SW480 (cell line): Measurements from ENCODE around the gene TINCR.
"Not testable (repeated sequence)": the region's sequence is repeated elsewhere in the genome, so short reads cannot be mapped to it uniquely, and the experiment has no call there.

Experiments
- DNase-seq: peaks from one replicate; pipeline ENCODE4 v3.0.0-alpha.2; 2016; ENCODE audit warnings: low spot score

TINCR gene

DNA sequence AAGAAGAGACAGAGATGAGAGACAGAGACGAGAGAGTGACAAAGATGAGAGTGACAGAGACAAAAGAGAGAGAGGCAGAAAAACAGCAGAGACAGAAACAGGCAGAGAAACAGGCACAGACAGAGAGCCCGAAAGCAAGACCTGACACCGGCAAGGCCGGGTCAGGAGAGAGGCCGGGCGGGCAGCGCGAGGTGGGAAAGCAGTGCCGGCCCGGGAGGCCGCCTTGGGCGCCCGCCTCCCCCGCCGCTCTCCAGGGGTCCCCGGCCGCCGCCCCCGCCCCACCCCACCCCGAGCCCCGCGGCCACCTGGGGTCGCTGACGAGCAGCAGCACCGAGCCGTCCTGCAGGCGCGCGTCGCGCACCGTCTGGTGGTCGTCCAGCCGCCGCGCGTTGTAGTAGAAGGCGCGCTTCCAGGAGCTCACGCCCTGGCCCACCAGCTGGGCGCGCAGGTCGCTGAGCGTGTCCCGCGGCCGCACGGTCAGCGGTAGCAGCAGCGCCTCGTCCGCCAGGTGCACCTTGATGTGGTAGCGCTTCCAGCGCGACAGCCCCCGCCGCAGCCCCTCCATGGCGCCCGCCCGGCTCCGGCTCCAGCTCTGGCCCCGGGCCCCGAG lies at the start of gene TINCR:
Gene TINCR (minus strand): TSS at position 594 of the 610 bp plus-strand sequence.
- no peak for DNase-seq

DNA sequence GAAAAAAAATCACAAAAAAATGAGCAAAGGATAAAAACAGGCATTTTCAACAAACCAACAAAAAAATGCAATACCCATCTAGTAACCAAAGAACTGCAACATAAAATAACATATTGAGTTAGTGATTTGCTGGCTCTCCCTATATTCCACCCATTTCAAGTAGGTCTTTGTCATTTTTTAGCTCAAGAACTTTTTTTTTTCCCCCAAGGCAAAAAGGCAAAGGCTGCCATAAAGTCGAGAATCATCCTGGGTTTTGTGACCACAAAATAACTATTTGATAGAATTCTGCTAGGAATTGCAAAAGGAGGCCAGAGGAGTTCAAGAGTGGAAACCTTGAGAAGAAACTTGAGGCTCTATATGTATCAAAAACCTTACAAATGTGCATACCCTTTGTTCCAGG lies 49.3 kb upstream of the TINCR start:
- DNase-seq = no peak

DNA sequence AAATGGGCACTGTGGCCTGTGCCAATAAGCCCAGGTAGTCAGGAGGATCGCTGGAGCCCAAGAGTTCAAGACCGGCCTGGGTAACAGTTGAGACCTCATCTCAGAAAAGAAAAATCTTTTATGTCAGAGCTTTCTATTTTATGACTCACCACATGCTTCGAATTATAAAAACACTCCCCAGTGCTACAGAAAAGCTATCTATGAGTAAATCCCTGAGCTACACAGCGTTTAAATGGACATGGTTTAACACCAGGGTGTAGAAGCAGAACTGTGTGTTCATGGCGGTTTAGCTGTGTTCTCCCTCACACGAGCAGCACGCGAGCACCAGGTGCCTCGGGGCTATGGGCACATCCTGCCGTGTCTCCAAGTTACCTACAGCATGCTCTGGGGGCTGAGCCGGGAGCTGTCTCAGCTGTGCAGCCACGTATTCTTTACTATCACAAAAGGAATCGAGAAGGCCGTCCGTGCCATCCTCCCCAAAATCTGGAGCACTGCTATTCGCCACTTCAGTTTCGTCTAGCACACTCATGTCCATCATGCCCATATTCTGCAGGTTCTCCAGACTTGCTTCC lies 48.1 kb upstream of the TINCR start:
- no peak for DNase-seq

DNA sequence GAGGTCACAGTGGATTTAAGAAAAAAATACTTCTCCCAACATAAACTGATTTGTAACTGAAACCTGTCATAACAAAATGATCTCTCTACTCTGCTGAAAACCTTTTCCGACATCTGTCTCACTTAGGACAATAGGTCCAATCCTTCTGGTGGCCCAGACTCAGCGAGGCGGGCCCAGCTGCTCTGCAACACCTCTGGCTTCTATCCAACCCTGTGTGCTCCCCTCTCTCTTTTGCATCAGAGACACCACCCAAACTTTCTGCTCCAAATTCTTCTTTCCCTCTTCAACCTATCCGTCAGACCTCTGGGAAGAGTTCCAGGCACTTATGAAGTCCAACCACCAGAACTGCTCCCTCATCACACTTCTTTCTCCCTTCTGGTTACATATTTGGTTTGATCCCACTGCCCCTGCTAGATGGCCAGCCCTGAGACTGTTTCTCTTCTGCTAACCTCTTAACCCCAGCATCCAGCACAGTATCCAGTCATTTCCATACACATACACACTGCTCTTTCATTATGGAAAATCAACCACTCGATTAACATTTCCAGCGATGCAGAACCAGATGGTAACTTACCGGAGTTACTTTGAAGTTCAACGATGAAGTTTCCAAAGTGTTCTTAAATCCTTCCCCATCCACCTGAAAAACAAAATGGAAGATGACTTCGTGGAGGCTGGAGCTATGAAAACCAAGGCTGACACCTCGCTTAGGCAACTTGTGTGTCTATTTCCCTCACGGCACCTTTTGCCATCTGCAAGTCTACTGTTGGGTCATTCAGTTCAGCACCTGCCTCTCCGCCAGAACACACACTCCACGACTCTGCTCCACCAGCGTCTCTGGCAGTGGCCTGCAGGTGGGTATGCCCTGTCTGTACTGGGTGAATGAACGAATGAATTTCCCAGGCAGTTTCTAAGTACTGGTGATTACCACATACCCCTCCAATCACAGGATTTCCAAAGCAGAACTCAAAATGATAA lies 45.4 kb upstream of the TINCR start:
- no peak for DNase-seq

DNA sequence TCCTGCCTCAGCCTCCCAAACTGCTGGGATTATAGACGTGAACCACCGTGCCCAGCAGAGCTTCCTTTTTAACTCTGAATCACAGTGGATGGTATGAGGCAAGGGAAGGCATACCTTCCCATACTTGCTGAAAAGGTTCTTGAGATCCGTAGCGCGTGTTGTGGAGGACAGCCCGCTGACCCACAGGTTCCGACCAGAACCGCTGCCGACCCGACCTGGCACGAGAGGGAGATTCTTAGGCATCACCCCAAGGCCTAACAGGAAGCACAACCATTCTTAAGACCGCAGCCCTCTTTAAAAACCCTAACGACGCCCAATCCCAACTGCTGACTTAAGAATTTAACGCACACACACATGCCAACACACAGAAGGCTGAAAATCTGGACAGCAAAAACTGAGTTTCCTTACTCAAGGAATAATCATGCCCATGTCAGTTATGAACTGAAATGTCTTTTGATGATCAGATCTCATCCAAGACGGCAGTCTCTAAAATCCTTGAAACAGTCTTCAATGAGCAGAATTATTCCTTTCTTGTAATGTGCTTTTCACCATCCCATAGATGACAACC lies 42.2 kb upstream of the TINCR start:
- DNase-seq = no peak

DNA sequence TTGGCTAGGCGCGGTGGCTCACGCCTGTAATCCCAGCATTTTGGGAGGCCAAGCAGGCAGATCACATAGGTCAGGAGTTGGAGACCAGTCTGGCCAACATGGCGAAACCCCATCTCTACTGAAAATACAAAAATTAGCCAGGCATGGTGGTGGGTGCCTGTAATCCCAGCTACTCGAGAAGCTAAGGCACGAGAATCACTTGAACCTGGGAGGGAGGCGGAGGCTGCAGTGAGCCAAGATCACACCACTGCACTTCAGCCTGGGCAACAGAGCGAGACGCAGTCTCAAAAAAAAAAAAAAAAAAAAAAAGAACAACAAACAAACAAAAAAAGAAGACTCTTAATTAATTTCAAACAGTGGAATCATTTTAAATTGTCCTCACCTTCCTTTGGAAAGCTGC lies 41.0 kb upstream of the TINCR start:
- not testable (repeated sequence) for DNase-seq

DNA sequence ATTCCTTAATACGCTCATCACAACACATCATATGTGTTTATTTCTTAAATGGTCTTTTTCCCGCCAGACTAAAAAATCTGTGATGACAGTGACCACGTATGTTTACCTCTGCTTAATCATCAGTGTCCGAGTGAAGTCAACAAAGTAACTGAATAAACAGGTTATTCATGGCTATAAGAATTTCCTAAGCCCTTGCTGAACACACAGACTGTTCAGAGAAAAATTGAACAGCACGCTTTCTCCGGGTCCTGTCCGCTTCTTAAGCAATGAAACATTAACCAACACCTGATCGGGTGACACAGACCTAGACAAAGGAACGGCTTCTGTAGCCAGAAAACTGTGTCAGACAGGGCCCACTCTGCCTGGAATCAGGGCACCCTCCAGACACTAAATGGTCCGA lies 40.5 kb upstream of the TINCR start:
- no peak for DNase-seq

DNA sequence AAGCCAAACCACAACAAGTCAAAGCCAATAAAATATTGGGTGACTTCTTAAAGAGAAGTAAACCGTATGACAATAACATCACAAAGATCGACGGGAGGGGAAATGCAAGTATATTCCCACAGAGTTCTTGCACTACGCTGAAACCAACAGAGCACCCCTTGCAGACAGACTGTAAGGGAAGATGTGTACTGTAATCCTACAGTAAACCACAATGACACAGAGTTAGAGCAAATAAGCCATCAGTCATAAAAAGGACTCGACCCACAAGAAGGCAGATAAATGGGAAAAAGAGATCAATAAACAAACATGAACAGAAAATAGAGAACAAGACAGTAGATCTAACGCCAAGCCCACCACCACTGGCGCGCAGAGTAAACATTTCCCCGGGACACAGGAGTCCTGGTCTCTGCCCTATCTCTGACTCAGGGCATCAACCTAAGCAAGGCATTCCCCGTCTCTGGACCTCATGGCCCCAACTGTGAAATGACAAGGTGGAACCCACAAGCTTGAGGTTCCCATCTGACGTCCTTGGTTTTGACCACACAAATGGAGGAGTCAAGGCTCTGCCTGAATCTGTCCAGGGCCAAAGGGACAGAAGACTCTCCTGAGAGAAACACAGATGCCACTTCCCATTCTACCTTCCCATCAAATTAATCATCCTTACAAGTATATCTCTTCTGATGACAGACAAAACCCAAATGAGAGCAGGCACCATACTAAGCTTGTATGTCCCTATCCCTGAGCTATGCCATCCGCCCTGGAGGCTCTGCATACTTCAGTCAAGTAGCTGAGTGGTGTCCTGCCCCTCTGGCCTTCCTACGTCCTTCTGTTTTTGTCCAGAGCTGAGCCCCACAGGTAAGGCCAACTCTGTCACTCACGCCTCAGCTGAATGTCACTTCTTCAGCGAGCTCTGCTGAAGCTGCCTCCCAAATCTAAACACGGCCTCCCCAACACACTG lies 39.8 kb upstream of the TINCR start:
- no peak for DNase-seq

DNA sequence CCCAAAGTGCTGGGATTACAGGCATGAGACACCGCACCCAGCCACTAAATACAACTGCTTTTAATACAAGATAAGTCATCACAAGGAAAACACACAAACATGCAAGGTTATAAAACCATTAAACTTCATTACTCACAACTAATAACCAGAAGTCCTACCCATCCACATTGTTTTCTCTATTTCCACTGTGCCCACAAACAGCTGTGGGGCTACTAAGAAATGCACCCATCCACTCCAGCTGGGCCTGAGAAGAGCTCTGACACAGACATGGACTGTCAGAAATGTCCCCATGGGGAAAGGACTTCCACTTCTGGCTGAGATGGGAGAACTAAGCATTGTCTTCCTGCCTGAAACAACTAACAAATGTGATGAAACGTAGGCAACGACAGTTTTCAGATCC lies 37.6 kb upstream of the TINCR start:
- DNase-seq = no peak

DNA sequence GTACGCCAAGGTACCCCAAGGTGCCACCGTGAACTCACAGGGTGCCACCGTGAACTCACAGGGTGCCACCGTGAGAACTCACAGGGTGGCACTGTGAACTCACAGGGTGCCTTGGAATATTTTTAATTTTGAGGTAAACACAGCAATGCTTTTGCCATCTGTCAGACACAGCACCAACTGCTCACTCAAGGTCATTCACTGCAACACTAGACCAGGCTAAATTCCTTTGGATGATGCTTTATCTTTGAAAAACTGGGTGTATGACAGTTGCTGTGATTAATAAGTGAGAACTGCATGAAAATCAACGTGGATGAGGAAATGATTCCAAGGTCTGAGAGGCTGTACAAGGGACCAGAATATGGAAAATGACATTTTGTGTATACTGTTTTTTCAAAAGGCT lies 35.9 kb upstream of the TINCR start:
- DNase-seq = no peak

DNA sequence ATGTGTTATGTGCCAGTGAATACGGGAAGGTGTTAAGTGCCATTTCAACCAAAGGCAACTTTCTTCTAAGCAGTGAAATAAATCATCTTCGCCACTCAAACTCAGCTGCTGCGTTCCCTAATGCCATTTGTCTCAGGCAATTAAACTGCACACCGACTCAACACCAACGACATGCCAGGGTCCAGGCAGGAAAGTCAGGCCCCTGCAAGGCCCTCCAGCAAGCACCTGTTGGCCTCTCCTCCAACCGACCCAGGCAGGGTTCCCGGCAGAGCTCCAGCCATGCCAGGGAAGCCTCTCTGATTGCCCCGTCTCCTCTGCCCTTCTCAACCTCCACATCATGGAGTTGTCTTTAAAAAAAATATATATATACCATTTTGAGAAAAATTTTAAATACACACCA lies 33.0 kb upstream of the TINCR start:
- DNase-seq = no peak

DNA sequence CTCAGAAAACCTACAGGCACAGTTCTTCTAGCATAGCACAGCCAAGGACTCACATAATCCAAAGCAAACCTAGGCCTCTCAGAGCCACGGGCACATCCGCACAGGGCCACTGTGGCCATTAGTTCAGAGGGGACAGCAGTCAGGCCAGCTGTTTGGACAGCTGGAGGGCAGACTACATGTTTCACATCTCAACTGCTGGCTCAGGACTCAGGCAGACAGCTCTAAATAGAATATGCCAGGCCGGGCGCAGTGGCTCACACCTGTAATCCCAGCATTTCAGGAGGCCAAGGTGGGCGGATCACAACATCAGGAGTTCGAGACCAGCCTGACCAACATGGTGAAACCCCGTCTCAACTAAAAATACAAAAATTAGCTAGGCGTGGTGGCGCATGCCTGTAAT lies 28.0 kb upstream of the TINCR start:
- DNase-seq = no peak

DNA sequence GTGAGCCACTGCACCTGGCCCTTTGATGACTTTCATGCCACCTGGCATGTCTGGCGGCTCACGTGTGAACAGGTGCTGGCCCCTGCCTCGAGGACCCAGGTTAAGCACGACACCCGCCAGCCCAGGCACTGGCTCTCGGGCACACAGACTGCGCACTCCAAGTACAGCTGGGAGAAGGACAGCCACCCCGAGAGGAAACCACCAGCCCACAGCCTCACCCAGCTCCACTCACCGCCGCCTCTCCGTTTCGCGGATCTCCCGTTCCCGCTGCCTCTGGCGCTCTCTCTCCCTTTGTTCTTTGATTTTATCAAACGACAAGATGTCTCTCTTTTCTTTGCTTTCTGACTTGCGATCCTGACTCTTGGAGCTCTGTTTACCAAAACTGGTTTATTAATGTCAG lies 27.4 kb upstream of the TINCR start:
- DNase-seq = no peak

DNA sequence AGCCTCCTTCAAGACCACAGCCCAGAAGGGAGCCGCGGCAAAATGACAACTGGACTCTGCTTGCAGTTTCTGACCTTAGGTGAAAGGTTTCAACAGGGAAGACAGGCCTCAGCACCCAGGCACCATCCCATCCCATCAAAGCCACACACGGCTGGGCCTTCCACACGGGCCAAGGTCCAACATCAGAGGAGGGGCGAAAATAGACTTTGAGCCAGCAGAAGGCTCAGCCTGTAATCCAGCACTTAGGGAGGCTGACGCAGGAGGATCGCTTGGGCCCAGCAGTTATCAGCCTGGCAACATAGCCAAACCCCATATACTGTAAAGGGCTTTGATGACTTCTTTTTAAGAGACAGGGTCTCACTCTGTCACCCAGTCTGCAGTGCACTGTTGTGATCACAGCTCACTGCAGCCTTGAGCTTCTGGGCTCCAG lies 26.8 kb upstream of the TINCR start:
- no peak for DNase-seq

DNA sequence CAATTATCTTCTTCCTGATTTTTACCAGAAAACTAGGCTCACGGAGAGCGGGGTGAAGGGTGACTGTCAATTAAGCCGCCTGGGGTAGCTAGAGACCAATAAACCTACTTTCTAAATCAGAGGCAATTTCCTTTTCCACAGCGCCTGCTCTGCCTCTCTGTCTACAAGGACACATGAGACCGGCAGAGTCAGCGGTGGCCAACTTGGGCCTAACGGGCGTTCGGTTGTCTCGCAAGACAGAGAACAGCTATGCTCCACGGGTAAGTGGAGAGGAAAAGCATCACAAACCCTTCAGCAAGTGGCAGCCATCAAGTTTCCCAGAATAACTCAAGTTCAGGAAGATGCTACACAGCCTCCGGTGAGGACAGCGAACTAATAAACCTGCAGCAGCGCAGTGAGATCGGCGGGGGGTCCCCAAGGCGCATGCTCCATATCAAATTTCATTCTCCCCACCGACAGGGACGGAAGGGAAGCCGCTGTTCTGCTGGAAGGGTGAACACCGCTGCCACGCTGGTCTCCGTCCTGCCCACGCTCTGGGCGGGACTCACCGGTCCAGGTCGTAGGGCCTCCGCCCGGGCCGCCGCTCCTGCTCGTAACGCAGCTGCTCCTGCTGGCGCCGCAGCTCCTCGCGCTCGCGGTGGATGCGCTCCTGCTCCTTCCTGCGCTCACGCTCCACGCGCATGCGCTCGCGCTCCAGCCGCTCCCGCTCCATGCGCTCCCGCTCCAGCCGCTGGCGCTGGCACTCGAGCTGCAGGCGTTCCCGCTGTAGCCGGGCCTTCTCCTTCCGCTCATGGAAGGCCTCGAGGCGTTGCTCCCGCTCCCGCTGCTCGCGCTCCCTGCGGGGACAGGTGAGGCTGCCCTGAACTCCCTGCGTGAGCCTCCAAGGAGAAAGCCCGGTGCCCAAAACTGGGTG lies 25.8 kb upstream of the TINCR start:
- no peak for DNase-seq

DNA sequence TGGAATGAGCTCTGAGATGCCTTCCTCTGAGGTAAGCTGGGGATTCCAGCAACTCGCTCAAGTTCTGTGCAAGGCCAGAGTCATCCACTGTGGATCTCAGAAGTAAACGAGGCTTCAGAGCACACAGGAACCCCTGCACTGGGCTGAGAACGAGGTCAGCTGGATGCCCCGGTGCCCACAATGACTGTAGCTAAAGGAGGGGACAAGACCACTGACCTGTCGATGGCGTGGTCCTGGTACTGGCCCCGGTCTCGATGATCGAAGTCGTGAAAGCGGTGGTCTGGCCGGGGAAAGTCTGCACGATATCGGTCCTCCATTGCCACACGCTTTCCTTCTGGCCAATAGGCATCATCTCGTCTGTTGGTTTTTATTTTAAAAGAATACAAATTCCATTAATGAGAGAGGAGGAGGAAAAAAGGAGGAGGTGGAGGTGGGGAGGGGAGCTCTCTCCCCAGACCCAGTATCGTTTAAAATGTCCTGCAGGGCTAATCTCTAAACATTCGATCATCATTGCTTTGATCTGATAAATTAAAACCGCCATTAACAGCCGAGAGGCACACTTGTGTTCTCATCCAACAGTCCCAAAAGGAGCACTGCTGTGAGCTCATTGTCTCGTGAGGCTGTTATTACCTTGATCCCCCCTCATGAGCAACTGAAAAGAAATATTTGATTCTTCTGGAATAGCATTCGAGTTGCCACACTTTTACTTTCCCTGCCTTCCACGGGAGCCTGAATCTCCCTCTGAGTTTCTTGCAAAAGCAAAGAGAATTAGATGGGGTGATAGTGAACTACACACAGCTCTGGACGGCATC lies 25.0 kb upstream of the TINCR start:
- no peak for DNase-seq

DNA sequence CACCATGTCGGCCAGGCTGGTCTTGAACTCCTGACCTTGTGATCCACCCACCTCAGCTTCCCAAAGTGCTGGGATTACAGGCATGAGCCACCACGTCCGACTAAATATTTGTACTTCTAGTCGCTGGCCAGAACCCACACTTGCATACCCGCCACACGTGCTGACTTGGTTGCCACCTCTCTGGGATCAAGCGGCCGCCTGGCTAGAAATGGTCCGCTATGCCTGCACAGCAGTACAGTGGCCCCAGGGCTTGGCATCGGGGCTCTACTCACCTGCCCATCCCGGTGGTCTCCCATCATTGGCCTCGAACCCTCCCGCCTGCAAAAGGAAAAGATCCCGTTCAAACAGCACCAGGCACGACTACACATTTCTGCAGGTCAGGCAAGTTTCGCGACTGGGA lies 23.7 kb upstream of the TINCR start:
- no peak for DNase-seq

DNA sequence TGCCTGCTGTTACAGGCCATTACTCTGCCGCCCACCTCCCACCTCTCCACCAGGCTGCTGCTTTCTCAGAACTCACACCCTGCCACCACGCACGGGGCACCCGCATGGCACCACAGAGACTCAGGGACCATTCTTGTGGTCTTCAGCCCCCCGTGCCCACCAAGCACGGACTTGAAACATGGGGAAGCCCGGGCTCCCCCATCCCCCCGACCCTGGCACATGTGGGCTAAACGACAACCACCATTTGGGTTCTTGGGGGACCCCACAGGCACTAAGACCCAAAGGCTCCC lies 23.1 kb upstream of the TINCR start:
- DNase-seq = no peak

DNA sequence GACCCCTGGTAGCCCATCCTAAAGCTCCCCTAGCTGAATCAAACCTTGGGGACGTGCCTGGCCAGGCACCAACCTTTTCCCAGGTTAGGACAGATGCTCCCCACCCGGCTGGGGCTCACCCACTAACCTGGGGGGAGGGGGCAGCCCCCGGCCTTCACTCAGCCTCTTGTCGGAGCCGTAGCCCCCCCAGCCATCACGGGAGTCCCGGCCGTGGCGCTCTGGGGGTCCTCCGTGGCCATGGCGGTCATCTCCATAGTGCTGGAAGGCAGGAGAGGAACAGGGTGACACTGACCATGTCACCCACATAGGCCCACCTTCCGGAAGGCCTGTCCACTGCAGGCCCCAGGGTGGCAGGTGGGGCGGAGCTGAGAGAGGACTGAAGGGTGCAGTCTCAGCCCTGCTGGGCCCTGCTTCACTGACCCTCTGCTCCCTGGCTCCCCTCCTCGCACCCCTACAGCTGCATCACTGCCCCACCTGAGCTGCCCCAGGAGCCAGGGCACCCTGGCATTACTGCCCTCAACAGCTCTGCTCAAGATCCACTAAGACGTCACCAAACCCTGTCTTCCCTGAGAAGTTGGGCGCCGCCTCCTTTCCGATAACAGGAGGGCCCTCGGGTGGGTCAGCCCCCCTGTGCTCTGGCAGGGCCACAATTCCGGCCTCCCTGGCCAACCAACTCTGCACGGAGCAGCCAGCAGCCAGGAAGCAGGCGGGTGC lies 22.6 kb upstream of the TINCR start:
- DNase-seq = no peak
